ENCODE measurements around the gene RABL6.
A peak's percentile ranks its signal among the peaks of the same experiment; 100 is the strongest.
"Not testable (repeated sequence)": the region's sequence is repeated elsewhere in the genome, so short reads cannot be mapped to it uniquely, and the experiment has no call there.

RABL6 gene, protein sequence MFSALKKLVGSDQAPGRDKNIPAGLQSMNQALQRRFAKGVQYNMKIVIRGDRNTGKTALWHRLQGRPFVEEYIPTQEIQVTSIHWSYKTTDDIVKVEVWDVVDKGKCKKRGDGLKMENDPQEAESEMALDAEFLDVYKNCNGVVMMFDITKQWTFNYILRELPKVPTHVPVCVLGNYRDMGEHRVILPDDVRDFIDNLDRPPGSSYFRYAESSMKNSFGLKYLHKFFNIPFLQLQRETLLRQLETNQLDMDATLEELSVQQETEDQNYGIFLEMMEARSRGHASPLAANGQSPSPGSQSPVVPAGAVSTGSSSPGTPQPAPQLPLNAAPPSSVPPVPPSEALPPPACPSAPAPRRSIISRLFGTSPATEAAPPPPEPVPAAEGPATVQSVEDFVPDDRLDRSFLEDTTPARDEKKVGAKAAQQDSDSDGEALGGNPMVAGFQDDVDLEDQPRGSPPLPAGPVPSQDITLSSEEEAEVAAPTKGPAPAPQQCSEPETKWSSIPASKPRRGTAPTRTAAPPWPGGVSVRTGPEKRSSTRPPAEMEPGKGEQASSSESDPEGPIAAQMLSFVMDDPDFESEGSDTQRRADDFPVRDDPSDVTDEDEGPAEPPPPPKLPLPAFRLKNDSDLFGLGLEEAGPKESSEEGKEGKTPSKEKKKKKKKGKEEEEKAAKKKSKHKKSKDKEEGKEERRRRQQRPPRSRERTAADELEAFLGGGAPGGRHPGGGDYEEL

DNA sequence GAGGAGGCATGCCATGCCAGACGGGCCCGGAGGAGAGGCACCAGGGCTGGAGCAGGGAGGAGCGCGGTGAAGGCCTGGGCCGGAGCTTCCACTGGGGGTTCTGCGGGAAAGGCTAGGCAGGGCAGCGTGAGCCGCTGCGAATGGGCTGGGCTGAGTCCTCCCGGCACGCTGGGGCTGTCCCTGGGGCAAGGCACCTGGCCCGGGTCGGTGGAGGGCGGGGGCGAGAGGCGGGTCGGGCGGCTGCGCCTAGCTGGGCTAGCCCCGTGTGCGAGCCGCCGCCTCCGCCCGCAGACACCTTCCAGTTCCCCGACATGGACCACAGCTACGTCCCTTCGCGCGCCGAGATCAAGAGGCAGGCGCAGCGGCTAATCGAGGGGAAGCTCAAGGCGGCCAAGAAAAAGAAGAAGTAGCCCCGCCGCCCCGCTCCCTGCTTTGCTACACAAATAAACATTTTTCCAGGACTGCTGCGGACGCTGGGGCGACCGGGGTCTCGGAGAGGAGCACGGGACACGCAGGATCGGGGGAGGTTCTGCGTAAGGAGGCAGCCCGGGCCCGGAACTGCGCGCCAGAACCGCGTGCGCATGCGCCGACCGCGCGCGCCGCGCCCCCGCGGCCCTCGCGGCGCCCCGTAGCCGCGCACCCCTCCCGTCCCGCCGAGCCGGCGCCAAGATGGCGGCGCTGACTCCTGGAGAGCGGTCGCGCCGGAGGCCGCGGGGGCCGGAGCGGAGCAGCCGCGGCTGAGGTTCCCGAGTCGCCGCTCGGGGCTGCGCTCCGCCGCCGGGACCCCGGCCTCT is at the start of gene RABL6:
RABL6 (plus strand) TSS at position 668 of the 794 bp plus-strand sequence. CDS start 249 bp downstream, outside the sequence.
- peak; percentile 69 for DNase-seq

DNA sequence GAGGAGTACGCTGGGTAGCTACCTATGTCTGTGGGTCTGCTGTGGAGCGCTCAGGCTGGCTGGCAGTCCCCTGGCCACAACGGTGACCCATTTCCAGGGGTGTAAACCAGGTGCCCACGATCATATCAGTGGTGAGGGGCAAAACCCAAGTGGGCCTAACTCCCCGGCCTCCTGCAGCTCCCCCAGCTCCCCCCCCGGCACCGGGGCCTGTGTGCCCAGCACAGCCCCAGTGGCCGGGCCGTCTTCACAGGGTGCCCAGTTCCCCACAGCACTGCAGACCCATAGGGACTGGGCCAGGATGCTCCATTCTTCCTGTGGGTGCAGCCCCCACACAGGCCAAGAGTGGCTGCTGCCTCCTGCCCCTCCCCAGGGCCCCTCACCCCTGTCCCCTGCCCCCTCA is 48.7 kb upstream of the RABL6 start:
- DNase-seq: no peak

- no peak for DNase-seq
Measured at GRCh38 chr9:136759436-136760325, 48.1 kb upstream of the RABL6 start.

- no peak for DNase-seq
Measured at GRCh38 chr9:136760424-136760823, 47.3 kb upstream of the RABL6 start.

- DNase-seq: peak; percentile 43
Measured at GRCh38 chr9:136760834-136761544, 46.8 kb upstream of the RABL6 start.

GRCh38 chr9:136761545-136761981 is 46.2 kb upstream of the RABL6 start:
- no peak for DNase-seq

GRCh38 chr9:136762221-136762691 is 45.5 kb upstream of the RABL6 start:
- no peak for DNase-seq

GRCh38 chr9:136762915-136763648 is 44.7 kb upstream of the RABL6 start:
- DNase-seq: peak; percentile 17

- DNase-seq: no peak
Measured at GRCh38 chr9:136763649-136764035, 44.1 kb upstream of the RABL6 start.

DNA sequence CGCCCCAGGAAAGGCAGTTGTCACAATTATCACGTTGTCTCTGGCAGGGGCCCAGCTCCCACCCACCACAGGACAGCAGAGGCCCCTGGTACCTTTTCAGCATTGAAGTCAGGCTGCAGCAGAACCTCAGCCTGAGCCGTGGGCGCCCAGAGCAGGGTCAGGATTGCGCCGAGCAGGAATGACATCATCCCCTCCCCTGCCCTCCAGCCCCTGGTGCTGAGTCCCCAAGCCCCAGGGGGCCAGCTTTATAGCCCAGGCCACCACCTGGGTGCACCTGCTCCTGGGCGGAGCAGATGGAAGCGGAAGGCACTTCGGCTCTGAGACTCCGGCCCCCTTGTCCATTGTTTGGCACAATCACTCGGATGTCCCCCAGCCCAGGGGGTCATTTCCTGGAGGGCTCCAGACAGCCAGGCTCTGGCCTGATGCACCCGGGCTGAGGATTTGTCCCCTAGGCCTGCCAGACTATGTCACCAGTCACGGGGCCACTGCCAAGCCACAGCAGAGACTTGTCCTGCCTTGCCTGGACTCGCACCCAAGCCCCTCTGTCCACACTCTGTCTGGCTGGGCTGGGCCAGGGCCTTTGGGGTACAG is 43.4 kb upstream of the RABL6 start, which contains the start of gene LCN15:
LCN15 (minus strand) TSS at position 218 of the 591 bp plus-strand sequence; CDS start at position 188, 30 bp downstream.
- no peak for DNase-seq

DNA sequence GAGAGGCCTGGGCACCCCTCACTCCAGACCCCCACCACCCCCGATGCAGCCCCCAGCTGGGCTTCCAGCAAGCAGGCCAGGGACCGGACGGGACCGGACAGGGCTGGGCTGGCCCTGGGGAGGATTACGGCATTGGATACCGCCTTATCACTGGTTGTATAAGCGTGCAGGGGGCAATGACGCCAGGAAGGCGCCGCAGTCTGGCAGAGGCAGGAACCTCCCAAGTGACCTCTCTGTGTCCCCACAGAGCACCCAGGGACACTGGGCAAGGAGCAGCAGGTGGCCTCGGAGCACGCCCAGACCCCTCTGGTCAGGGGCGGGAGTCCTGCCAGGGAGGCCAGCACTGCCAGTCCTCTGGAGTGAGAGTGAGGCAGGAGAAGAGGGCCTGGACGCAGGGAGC is 42.7 kb upstream of the RABL6 start:
- DNase-seq: no peak

GRCh38 chr9:136765745-136766409 is 41.9 kb upstream of the RABL6 start:
- DNase-seq: not testable (repeated sequence)

DNA sequence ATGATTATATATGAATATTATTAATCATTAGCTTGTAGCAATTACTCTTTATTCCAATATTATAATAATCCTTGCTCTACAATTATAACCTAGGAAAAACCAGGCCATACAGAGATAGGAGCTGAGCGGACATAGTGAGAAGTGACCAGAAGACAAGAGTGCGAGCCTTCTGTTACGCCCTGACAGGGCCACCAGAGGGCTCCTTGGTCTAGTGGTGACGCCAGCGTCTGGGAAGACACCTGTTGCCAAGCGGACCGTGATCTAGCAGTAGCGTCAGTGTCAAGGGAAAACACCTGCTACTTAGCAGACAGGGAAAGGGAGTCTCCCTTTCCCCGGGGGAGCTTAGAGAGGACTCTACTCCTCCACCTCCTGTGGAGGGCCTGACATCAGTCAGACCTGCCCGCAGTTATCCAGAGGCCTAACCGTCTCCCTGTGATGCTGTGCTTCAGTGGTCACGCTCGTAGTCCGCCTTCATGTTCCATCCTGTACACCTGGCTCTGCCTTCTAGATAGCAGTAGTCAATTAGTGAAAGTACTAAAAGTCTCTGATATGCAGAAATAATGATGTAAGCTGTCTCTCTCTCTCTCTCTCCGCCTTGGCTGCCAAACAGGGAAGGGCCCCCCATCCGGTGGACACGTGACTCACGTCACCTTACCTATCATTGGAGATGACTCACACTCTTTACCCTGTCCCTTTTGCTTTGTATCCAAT is 41.2 kb upstream of the RABL6 start:
- not testable (repeated sequence) for DNase-seq

DNA sequence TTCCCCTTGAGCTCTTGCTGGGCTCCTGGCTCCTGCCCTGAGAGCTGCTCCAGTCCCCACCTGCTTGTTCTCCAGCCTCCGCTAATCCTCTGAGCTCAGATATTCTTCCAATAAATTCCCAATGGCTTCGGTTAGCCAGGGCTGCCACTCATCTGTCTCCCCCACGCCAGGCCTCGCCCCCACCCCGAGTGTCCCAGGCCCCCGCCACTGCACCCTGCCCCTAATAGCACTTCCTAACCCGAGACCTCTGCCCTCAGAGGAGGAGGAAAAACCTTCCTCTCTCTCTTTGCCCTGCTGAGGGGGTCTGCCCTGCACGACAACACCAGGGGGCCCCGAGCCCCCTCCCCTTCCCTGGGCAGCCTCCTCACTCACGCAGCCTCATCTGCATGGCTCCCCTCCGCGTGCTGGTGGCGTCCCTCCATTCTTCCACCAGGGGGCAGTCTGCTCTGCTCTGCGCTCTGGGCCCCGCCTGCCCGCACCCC is 38.0 kb upstream of the RABL6 start:
- DNase-seq: no peak

DNA sequence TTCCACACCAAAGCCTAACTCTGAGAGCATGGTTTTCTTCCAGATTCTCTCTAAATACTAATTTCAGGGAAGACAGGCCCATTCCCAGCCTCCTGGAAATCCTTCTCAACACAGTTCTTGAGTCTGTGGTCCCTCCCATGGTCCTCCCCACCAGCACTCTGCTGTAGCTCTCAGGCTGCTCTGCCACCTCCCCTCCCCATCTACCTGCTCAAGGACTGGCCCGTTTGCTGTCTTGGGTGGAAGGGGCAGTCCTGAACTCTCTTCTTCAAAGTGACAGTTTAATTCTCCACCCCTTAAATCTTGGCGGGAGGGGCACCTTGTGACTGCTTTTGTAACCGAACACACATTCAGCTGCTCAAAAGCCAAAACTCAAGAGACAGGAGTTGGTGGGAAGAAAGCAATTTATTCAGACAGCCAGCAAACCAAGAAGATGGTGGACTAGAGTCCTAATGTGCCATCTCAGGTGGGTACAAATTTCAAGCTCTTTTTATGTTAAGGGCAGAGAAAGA is 35.8 kb upstream of the RABL6 start:
- DNase-seq: no peak

DNA sequence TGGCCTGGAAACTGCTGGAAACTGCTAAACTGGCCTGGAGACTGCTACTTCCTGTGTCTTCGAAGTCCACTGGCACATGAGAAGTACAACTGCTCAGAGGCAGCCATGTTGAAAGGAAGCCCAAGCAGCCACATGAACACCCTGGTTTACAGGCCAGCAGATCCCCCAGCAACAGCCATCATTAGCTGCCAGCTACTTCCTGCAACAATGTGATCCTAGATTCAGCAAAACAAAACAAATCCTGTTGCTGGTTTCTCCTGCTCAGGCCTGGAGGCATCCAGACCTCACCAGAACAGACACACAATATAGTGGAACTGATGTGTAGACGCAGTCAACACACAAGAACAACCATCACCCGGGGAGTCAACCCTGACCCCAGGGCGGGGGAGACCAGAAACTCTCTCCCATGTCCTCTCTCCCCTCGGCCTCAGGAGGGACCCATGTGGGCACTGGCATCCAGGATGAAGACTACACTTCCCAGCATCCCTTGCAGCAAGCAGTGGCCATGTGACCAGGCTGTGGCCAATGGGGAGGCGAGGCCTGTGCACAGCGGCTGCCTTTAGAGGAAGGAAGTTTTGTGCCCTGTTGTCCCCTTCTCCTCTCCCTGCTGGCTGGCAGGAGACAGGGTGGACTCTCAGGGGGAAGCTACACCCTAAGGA is 34.2 kb upstream of the RABL6 start:
- DNase-seq: no peak

DNA sequence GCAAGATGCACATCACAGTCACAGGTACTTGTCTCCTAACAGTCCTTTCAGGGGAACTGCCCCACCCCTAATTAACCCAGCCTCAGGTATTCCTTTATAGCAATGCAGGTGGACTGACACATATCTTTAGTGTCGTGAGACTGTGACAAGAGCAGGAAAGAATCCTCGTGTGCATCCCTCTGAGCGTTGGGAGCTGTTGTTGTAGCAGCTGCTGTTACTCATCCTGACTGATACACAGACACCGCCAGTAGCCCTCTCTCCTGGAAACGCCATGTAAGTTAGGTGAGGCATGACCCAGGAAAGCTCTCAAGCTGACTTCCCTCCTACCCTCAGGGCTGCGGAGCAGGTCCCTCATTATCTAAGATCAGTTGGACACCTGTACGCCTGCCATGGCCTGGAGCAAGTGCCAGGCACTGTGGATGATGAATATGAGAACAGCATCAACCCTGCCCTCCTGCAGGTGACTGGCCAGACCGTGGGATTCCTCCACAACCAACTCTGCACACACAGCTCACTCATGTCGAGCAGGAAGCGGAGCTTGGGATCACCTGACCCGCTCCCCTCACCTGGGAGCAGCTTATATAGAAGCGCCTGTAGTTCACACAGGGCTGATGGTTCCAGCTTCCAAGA is 33.2 kb upstream of the RABL6 start:
- DNase-seq: no peak

All from fibroblast of skin of right quadriceps (primary cell).